Airway epithelial cell (primary cell): ENCODE data around the gene DSPP. TPM values are rescaled to one million over a fixed set of nuclear protein-coding genes. Genes with fewer than 3 reads are reported as not detected.

Experiments
- total RNA-seq: library from RNA; depleted of rRNA; stranded (reverse); fragments of >200 nt; gene quantifications from 2 replicates; pipeline ENCODE4 v1.2.3, GENCODE V29; 2015

DSPP gene
- total RNA-seq: not detected in 2 replicates

DNA sequence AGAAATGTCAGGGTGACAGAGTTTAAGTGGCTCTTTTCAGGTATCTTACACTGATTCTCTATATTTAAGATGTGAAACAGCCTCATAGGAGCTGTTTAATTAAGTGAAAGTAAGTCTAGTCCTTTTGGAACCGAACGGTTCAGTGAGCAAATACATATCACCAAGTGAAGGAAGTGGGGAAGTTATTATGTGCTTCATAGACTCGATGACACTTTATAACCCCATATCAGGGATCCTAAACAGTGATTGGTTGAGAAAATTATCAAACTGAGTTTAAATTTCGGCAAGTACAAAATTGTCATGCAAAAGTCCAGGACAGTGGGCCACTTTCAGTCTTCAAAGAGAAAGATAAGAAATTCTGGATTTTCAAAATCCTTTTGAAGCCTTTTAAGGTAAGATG is at the start of gene DSPP:
DSPP (plus strand) TSS at position 301 of the 400 bp plus-strand sequence. CDS start 2,380 bp downstream, outside the sequence.

DNA sequence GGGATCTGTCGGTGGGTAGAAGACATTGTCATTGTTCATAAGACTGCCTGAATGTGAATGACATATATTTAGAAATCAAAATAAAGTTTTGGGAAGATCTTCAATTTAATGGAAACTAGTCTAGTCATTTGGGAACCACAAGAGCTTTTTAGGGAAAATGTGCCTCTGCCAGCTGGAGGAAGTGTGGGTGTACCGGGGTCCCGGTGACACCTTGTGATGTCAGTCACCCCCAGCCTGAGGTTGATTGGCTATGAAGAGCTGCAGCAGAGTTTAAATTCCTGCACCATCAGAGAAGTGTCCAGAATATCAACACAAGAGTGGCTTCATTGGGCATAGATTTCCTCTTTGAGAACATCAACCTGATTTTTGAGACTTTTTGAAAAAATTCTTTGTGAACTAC is 41.7 kb downstream of the DSPP start, which contains the start of gene DMP1:
DMP1 (plus strand) TSS at position 301 of the 400 bp plus-strand sequence. CDS start 6,213 bp downstream, outside the sequence.

Other genes starting within 250 kb of the DSPP start
- gene HSD17B11, start 217.3 kb upstream of the DSPP start, total RNA-seq: 9.9 and 10.4 TPM in 2 replicates
- gene NUDT9, start 186.0 kb upstream of the DSPP start, total RNA-seq: 14.9 and 19.9 TPM in 2 replicates
- not detected in 2 replicates for gene SPARCL1, start 79.2 kb upstream of the DSPP start, total RNA-seq
- gene DMP1, start 41.8 kb downstream of the DSPP start, total RNA-seq: not detected in 2 replicates
- gene IBSP, start 191.0 kb downstream of the DSPP start, total RNA-seq: not detected in 2 replicates
- gene MEPE, start 224.4 kb downstream of the DSPP start, total RNA-seq: not detected in 2 replicates